Measurements from ENCODE around the gene SMARCD3.

DNA sequence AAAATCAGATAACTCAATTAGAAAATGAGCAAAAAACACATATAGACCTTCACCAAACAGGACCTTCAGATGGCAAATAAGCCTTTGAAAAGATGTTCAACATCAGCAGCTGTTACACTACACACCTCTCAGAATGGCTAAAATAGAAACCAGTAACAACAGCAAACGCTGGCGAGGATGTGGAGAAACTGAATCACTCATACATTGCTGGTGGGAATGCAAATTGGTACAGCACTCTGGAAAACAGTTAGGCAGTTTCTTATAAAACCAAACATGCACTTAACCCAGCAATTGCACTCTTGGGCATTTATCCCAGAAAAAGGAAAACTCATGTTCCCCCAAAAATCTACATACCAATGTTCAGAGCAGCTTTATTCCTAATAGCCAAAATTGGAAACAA lies 37.7 kb upstream of the SMARCD3 start:
- TF ChIP-seq CTCF (conservative IDR thresholded peaks at IDR 0.05 in 1 of 2, IDR thresholded peaks at IDR 0.05 in 1 of 2; ENCODE audit: low read depth in 1 of 2, low read length in 2 of 2) (no peak), EZH2 (IDR thresholded peaks at IDR 0.05; ENCODE audit: low read length, missing control alignments) (no peak)
